Measurements from ENCODE around the gene KBTBD3. TPM values are rescaled to one million over a fixed set of nuclear protein-coding genes. Genes with fewer than 3 reads are reported as not detected.

Gene KBTBD3
- total and polyA plus RNA-seq, 2 of the 4 experiments (the other 2 are of a cell fraction): 1.6 to 1.7 TPM

GRCh38 chr11:106051103-106051502 lies 26.0 kb downstream of the KBTBD3 start:
- Histone ChIP-seq H2AFZ (replicated peaks; ENCODE audit: low read length, poor library complexity) (no peak overlapping the region), H3K56ac (ENCODE audit: extremely low read depth, insufficient read depth, low read length) (no peak overlapping the region), H3K4me3 (ENCODE audit: insufficient read depth, low read depth, low read length) (no peak overlapping the region), H4K8ac (ENCODE audit: low read depth in 2 of 2, low read length in 2 of 2) (no peak overlapping the region), H2BK20ac (ENCODE audit: low read depth, low read length) (no peak overlapping the region), H3K23ac (ENCODE audit: low read depth, low read length) (no peak overlapping the region), H3K18ac (ENCODE audit: low read depth, low read length) (no peak overlapping the region), H2AK9ac (replicated peaks; ENCODE audit: low read depth, low read length, poor library complexity) (no peak overlapping the region), H3K4me2 (ENCODE audit: low read depth, low read length) (no peak overlapping the region), H2AK5ac (ENCODE audit: low read depth, low read length) (no peak overlapping the region), H3K14ac (replicated peaks; ENCODE audit: low read depth, low read length) (no peak overlapping the region), H2BK120ac (ENCODE audit: low read depth, low read length) (no peak overlapping the region), H3K36me3 (ENCODE audit: control insufficient read depth, insufficient read depth, low read length) (no peaks in the 10 kb centered on the region), H3K4ac (ENCODE audit: low read depth, low read length) (no peak overlapping the region), H4K91ac (ENCODE audit: insufficient read depth, low read depth, low read length) (no peak overlapping the region), H3K9me1 (ENCODE audit: insufficient read depth, low read length) (no peaks in the 10 kb centered on the region), H4K5ac (ENCODE audit: low read depth, low read length) (no peak overlapping the region), H4K20me1 (ENCODE audit: insufficient read depth, low read length) (no peaks in the 10 kb centered on the region), H3K9ac (ENCODE audit: low read depth, low read length) (no peak overlapping the region), H3K4me1 (ENCODE audit: control insufficient read depth, insufficient read depth, low read length) (no peaks in the 10 kb centered on the region), H2BK5ac (ENCODE audit: low read depth, low read length, poor library complexity, severe bottlenecking) (no peak overlapping the region), H3K27ac (ENCODE audit: insufficient read depth, low read length) (no peak overlapping the region), H3K27me3 (ENCODE audit: control insufficient read depth, insufficient read depth, low read length) (no peaks in the 10 kb centered on the region), H2BK15ac (ENCODE audit: low read depth, low read length) (no peak overlapping the region), H3K79me1 (ENCODE audit: low read depth in 1 of 2, low read length in 2 of 2) (no peaks in the 10 kb centered on the region), H3K9me3 (ENCODE audit: control insufficient read depth, insufficient read depth, low read length) (no peaks in the 10 kb centered on the region)
- ChIA-PET POLR2A (ENCODE audit: unreplicated experiment) (no interaction called here), CTCF (no interaction called here)
- DNase-seq (no peak), ATAC-seq (ENCODE audit: low read depth) (no peak)
- TF ChIP-seq, protein P1, sequence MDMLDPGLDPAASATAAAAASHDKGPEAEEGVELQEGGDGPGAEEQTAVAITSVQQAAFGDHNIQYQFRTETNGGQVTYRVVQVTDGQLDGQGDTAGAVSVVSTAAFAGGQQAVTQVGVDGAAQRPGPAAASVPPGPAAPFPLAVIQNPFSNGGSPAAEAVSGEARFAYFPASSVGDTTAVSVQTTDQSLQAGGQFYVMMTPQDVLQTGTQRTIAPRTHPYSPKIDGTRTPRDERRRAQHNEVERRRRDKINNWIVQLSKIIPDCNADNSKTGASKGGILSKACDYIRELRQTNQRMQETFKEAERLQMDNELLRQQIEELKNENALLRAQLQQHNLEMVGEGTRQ (IDR thresholded peaks at IDR 0.05; ENCODE audit: low read depth, low read length): no peak
- TF ChIP-seq MAZ (IDR thresholded peaks at IDR 0.05; ENCODE audit: borderline replicate concordance, low read depth, low read length): no peak
- no peak for TF ChIP-seq MXI1 (IDR thresholded peaks at IDR 0.05; ENCODE audit: borderline replicate concordance, low read depth, low read length)
- TF ChIP-seq CHD1 (IDR thresholded peaks at IDR 0.05; ENCODE audit: low read depth, low read length): no peak
- TF ChIP-seq, protein P2, sequence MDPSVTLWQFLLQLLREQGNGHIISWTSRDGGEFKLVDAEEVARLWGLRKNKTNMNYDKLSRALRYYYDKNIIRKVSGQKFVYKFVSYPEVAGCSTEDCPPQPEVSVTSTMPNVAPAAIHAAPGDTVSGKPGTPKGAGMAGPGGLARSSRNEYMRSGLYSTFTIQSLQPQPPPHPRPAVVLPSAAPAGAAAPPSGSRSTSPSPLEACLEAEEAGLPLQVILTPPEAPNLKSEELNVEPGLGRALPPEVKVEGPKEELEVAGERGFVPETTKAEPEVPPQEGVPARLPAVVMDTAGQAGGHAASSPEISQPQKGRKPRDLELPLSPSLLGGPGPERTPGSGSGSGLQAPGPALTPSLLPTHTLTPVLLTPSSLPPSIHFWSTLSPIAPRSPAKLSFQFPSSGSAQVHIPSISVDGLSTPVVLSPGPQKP (IDR thresholded peaks at IDR 0.05; ENCODE audit: borderline replicate concordance, low read depth, low read length): no peak
- no peak for TF ChIP-seq RCOR1 (IDR thresholded peaks at IDR 0.05; ENCODE audit: insufficient replicate concordance, low read length)
- TF ChIP-seq, protein P3, sequence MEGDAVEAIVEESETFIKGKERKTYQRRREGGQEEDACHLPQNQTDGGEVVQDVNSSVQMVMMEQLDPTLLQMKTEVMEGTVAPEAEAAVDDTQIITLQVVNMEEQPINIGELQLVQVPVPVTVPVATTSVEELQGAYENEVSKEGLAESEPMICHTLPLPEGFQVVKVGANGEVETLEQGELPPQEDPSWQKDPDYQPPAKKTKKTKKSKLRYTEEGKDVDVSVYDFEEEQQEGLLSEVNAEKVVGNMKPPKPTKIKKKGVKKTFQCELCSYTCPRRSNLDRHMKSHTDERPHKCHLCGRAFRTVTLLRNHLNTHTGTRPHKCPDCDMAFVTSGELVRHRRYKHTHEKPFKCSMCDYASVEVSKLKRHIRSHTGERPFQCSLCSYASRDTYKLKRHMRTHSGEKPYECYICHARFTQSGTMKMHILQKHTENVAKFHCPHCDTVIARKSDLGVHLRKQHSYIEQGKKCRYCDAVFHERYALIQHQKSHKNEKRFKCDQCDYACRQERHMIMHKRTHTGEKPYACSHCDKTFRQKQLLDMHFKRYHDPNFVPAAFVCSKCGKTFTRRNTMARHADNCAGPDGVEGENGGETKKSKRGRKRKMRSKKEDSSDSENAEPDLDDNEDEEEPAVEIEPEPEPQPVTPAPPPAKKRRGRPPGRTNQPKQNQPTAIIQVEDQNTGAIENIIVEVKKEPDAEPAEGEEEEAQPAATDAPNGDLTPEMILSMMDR (conservative IDR thresholded peaks at IDR 0.05; ENCODE audit: low read depth, low read length): no peak
- TF ChIP-seq BHLHE40 (IDR thresholded peaks at IDR 0.05; ENCODE audit: low read depth, low read length): no peak
- no peak for TF ChIP-seq MAFK (IDR thresholded peaks at IDR 0.05; ENCODE audit: low read depth, low read length)
- TF ChIP-seq POLR2A (IDR thresholded peaks at IDR 0.05; ENCODE audit: low read depth, low read length): no peak
- no peak for TF ChIP-seq RFX5 (IDR thresholded peaks at IDR 0.05; ENCODE audit: low read depth, low read length)
- no peak for TF ChIP-seq NFE2L2 (IDR thresholded peaks at IDR 0.05; ENCODE audit: low read depth, low read length)
- TF ChIP-seq SMC3 (IDR thresholded peaks at IDR 0.05; ENCODE audit: low read depth, low read length): no peak
- TF ChIP-seq RAD21 (IDR thresholded peaks at IDR 0.05; ENCODE audit: low read length): no peak
- no peak for TF ChIP-seq FOS (IDR thresholded peaks at IDR 0.05; ENCODE audit: low read depth, low read length)
- no peak for TF ChIP-seq CEBPB (IDR thresholded peaks at IDR 0.05; ENCODE audit: low read depth, low read length)
- no TSS peak for BruUV-seq (replicated peaks)
- dilution Hi-C loops (cut with HindIII; ENCODE audit: low sequenced_read_pairs, unreplicated experiment): no loop called here
- intact Hi-C loops (cut with micrococcal nuclease): no loop called here
- in situ Hi-C loops (cut with MboI; ENCODE audit: low sequenced_read_pairs): no loop called here
- WGBS, 2 experiments (ENCODE audit: extremely low coverage in 2 of 2, insufficient read length in 1 of 2): no CpG with 5 or more reads among the region's 2 CpGs

All from IMR-90 (cell line).